NCI-H2107 (cell line): ENCODE measurements around the gene HSP90AA1.

Source experiments
- DNase-seq: peaks from one replicate; lab custom pipeline; 2025; lab: John Stamatoyannopoulos, UW

HSP90AA1 gene

DNA sequence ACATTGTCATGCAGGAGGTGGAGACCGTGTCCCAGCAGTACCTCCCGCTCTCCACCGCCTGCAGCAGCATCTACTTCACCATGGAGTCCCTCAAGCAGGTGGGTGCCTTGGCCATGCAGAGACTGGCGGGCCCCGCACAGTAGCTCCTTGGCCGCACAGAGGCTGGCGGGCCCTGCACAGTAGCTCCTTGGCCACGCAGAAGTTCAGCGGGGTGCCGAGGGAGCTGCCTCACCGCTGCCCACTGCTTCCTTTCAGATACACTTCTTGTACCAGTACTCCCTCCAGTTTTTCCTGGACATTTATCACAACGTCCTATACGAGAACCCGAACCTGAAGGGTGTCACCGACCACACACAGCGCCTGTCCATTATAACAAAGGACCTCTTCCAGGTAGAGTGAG is 47.7 kb downstream of the HSP90AA1 start:
- DNase-seq, result no peak

DNA sequence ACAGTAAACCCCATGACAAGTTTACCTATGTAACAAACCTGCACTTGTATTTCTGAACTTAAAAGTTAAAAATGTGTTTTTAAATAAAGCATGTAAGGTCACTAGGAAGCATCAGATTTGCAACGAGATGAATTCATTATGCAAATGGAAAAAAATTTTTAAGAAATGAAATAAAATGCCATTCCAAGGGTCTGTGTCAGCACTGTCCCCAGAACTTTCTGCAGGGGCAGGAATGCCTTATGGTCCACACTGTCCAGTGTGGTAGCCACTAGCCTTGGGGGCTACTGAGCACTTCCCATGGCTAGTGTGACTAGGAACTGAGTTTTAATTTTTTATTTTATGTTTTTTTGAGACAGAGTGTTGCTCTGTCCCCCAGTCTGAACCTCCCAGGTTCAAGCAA is 49.2 kb downstream of the HSP90AA1 start:
- DNase-seq, result no peak

DNA sequence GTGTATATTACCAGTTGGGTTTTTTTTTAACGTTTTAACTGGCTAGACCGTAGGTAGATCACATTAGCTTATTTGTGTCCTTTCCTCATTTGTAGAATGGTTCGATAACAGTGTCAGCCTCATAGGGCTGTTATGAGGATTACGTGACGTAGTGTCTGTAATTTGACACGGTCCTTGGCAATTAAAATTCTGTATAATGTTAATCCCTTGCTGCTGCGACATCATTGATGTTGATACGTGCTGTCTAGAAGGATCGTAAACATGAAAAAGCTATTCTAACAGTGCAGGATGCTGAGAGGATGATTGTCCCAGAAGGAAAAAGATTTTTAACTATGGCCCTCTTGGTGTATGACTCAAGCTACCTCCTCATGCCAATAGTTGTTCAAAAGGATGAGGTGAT is 50.9 kb downstream of the HSP90AA1 start:
- DNase-seq, result no peak

DNA sequence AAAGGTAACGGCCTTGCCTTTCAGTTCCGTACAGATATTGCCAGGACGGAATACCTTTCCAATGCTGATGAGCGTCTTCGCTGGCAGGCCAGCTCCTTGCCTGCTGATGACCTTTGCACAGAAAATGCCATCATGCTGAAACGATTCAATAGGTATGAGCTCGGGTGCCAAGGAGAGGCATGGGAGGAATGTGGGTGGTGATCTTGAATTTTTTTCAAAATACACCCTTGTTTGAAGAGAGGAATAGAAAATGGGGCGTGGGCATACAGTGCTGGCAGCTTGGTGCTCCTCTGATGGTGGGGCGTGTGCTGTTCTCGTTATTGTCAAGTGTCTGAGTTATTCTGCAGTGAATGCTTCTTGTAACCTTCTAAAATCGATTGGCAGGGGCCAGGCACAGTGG is 52.5 kb downstream of the HSP90AA1 start:
- DNase-seq, result no peak

DNA sequence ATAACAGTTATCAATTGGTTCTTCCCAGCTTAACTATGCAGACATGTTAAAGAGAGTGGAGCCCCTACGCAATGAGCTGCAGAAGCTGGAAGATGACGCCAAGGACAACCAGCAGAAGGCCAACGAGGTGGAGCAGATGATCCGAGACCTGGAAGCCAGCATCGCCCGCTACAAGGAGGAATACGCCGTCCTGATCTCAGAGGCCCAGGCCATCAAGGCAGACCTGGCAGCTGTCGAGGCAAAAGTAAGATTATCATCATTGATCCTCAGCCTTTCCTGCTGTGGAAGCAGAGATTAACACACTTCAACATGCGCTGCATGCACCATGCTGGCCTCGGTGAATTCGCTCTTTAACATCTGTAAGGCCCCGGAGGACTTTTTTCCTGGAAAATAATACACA is 53.6 kb downstream of the HSP90AA1 start:
- no peak for DNase-seq
